Lung (tissue), 12 donors: ENCODE data around the gene CNR2. TPM values are rescaled to one million over a fixed set of nuclear protein-coding genes. Genes with fewer than 3 reads are reported as not detected.

Experiments used
- ATAC-seq: fragments of 200-7000 bp; cut with Tn5 transposase; one replicate; pipeline ENCODE4 v1.9.1; 2020; ENCODE audit warnings: moderate number of reproducible peaks; ENCODE audit not compliant: insufficient read depth, low FRiP score
- DNase-seq, 3 donors: peaks; one replicate each; pipeline ENCODE4 v3.0.0-alpha.2; 2013 to 2017
- H3K27ac ChIP-seq, 2 donors: one replicate each; pipeline ENCODE4 v1.5.1; 2013; ENCODE audit warnings: mild to moderate bottlenecking in 2 of 2, moderate library complexity in 2 of 2, control low read depth in 1 of 2, inconsistent platforms in 1 of 2, low read depth in 1 of 2, low read length in 1 of 2
- H3K27me3 ChIP-seq, 3 donors: one replicate each; pipeline ENCODE4 v1.5.1; 2013; ENCODE audit warnings: low read length in 2 of 3; ENCODE audit not compliant: control insufficient read depth in 3 of 3, insufficient read depth in 3 of 3
- H3K36me3 ChIP-seq, 4 donors: one replicate each; pipeline ENCODE4 v1.5.1; 2013; ENCODE audit warnings: low read length in 4 of 4, mild to moderate bottlenecking in 1 of 4, moderate library complexity in 1 of 4; ENCODE audit not compliant: control insufficient read depth in 4 of 4, insufficient read depth in 4 of 4
- H3K4me1 ChIP-seq, 5 donors: one replicate each; pipeline ENCODE4 v1.5.1; 2013; ENCODE audit warnings: low read length in 5 of 5, mild to moderate bottlenecking in 2 of 5, moderate library complexity in 1 of 5; ENCODE audit not compliant: control insufficient read depth in 5 of 5, insufficient read depth in 5 of 5
- H3K4me3 ChIP-seq: one replicate; pipeline ENCODE4 v1.5.1; 2013; ENCODE audit warnings: mild to moderate bottlenecking, control low read depth, moderate library complexity
- H3K9ac ChIP-seq, 2 donors: one replicate each; pipeline ENCODE4 v1.5.1; 2013; ENCODE audit warnings: low read length in 2 of 2, control low read depth in 1 of 2; ENCODE audit not compliant: insufficient read depth in 1 of 2
- H3K9me3 ChIP-seq, 4 donors: one replicate each; pipeline ENCODE4 v1.5.1; 2013; ENCODE audit warnings: low read length in 3 of 4, mild to moderate bottlenecking in 1 of 4, moderate library complexity in 1 of 4; ENCODE audit not compliant: control insufficient read depth in 4 of 4, insufficient read depth in 3 of 4
- WGBS, 2 donors: extraction: QIAGEN DNeasy Blood & Tissue Kit; methylation state at CpG; one replicate each; pipeline ENCODE4 v1.1.7; 2013; 5-methylcytosine and 5-hydroxymethylcytosine counted together
- polyA plus RNA-seq, 2 donors: library from polyadenylated mRNA; stranded (reverse); fragments of 200-250 nt; gene quantifications; one replicate each; pipeline ENCODE4 v1.2.1, GENCODE V29; 2013
- total RNA-seq, 2 donors: library from RNA; depleted of rRNA in 1 of 2; stranded (reverse); fragments of >200 nt in 1 of 2; gene quantifications; one replicate each; pipeline ENCODE4 v1.2.1, GENCODE V29; 2014 to 2021
- TF ChIP-seq, protein P1 (sequence below): IDR thresholded peaks from 2 replicates; pipeline ENCODE4 v1.5.1; 2012; ENCODE audit warnings: mild to moderate bottlenecking; ENCODE audit errors: control extremely low read depth, extremely low read depth
- donor health status: control.
- donor health status: control.
- donor health status: Bipolar disorder and iron deficiency.
- donor health status: healthy.
- donor health status: DM: yes; HTN: yes; CAD: no.

Gene CNR2
- total and polyA plus RNA-seq, 4 donors = 0.04 to 0.46 (median 0.10) TPM

DNA sequence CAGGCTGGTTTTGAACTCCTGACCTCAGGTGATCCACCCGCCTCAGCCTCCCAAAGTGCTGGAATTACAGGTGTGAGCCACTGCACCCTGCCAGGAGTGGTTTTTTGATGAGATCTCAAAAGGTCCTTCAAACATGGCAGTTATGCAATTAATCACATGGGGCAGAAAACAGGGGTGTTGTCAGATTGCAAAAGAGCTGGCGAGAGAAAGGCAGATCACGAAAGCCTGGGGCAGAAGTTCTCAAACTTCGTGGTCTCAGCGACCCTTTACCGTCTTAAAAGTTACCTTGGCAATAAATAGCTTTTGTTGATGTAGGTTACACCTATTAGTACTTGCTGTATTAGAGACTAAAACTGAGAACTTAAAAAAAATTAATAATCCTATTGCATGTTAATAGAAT lies 16.1 kb downstream of the CNR2 start:
- ATAC-seq (no peak), DNase-seq (no peak)
- Histone ChIP-seq H3K9me3 (peaks cover 0 to 2% (median 0%) of the 10 kb centered on the region in 4 donors), H3K4me1 (peaks cover 0 to 5% (median 0%) of the 10 kb centered on the region in 5 donors), H3K27ac (no peak overlapping the region), H3K4me3 (no peak overlapping the region), H3K9ac (no peak overlapping the region), H3K27me3 (no peaks in the 10 kb centered on the region), H3K36me3 (no peaks in the 10 kb centered on the region)
- TF ChIP-seq, protein P1, sequence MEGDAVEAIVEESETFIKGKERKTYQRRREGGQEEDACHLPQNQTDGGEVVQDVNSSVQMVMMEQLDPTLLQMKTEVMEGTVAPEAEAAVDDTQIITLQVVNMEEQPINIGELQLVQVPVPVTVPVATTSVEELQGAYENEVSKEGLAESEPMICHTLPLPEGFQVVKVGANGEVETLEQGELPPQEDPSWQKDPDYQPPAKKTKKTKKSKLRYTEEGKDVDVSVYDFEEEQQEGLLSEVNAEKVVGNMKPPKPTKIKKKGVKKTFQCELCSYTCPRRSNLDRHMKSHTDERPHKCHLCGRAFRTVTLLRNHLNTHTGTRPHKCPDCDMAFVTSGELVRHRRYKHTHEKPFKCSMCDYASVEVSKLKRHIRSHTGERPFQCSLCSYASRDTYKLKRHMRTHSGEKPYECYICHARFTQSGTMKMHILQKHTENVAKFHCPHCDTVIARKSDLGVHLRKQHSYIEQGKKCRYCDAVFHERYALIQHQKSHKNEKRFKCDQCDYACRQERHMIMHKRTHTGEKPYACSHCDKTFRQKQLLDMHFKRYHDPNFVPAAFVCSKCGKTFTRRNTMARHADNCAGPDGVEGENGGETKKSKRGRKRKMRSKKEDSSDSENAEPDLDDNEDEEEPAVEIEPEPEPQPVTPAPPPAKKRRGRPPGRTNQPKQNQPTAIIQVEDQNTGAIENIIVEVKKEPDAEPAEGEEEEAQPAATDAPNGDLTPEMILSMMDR = no peak
- 24 to 39% methylated on average over 6 of the region's 6 CpGs for WGBS, 2 donors

DNA sequence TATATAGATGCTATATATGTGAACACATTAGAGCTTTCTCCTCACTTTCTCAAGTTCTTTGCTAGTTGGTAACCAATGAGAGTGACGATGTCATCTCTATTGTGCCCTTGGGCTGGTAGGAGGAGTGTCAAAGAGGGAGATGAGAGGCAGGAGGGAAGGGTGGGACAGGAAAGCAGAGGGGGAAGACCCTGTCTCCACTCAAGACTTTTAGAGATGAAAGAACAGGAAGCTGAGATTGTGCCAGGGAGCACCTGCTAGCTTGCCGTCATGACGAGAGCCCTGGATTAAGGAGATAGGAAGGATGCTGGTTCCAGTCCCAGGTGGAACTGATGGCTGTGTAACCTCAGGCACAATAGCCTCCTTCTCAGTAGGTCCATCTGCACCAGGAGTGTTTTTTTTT lies 16.7 kb downstream of the CNR2 start:
- 11 to 32% methylated on average over 3 of the region's 3 CpGs for WGBS, 2 donors
- no peaks in the 10 kb centered on the region for H3K36me3 ChIP-seq
- peak overlapping the region in 1 of 2 donors; percentile 49 for H3K27ac ChIP-seq
- ATAC-seq (no peak), DNase-seq (no peak)
- no peaks in the 10 kb centered on the region for H3K9me3 ChIP-seq
- H3K4me3 ChIP-seq = no peak overlapping the region
- H3K9ac ChIP-seq = no peak overlapping the region
- peaks cover 0 to 3% (median 0%) of the 10 kb centered on the region in 5 donors for H3K4me1 ChIP-seq
- no peaks in the 10 kb centered on the region for H3K27me3 ChIP-seq
- TF ChIP-seq, protein P1 = no peak

DNA sequence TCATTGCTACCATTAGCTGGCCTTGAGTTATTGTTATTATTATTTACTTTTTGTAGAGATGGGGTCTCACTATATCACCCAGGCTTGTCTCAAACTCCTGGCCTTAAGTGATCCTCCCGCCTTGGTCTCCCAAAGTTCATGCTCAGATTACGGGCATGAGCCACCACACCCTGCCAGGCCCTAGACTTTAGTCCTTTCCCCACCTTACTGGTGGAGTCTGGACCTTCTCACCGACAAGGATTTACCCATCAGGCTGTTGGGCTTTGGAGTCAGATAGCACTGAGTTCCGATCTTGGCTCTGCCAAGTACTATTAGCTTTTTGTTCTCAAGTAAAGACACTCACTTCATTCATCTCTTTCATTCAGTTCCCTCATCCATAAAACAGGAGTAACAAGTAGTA lies 17.2 kb downstream of the CNR2 start:
- DNase-seq (no peak), ATAC-seq (no peak)
- Histone ChIP-seq H3K9me3 (no peaks in the 10 kb centered on the region), H3K27me3 (no peaks in the 10 kb centered on the region), H3K4me3 (no peak overlapping the region), H3K27ac (peak overlapping the region in 1 of 2 donors; percentile 49), H3K36me3 (no peaks in the 10 kb centered on the region), H3K9ac (no peak overlapping the region), H3K4me1 (peaks cover 0 to 3% (median 0%) of the 10 kb centered on the region in 5 donors)
- TF ChIP-seq, protein P1 = no peak
- WGBS, 2 donors = 71 to 80% methylated on average over 4 of the region's 4 CpGs

- Histone ChIP-seq H3K27me3 (no peaks in the 10 kb centered on the region), H3K9ac (no peak overlapping the region), H3K9me3 (no peaks in the 10 kb centered on the region), H3K4me3 (no peak overlapping the region), H3K4me1 (peaks cover 0 to 3% (median 0%) of the 10 kb centered on the region in 5 donors), H3K36me3 (no peaks in the 10 kb centered on the region), H3K27ac (no peak overlapping the region)
- 55 to 78% methylated on average over 5 of the region's 5 CpGs for WGBS, 2 donors
- ATAC-seq (no peak), DNase-seq (no peak)
- TF ChIP-seq, protein P1 = no peak
Measured at GRCh38 chr1:23895082-23895481, 18.1 kb downstream of the CNR2 start.
